HepG2 (cell line): ENCODE results near the gene ADAMTS17. TPM values are rescaled to one million over a fixed set of nuclear protein-coding genes. Genes with fewer than 3 reads are reported as not detected.

Experiments used
- ATAC-seq: fragments of 200-7000 bp; cut with Tn5 transposase; 3 replicates; pipeline ENCODE4 v1.9.1; 2020; ENCODE audit warnings: mild to moderate bottlenecking, moderate library complexity
- BruUV-seq: library from RNA; stranded (reverse); fragments of 400-500 nt; replicated peaks from 2 replicates; lab custom pipeline; 2021; lab: Mats Ljungman, UMichigan
- CTCF ChIA-PET: fragments of 300-600 bp; formaldehyde crosslinking; extraction: SDS; loops from one replicate; lab custom pipeline; 2021; ENCODE audit warnings: low total read pairs, inconsistent platforms, low intra/inter-chr PET ratio; lab: Yijun Ruan, JAX
- POLR2A ChIA-PET: fragments of 350-600 bp; sonication (Branson Sonifier 250); formaldehyde crosslinking; loops from one replicate; lab custom pipeline; 2020; ENCODE audit warnings: antibody characterized with exemption, inconsistent platforms; lab: Yijun Ruan, JAX
- DNase-seq: peaks from one replicate; pipeline ENCODE4 v3.0.0-alpha.2; 2015; ENCODE audit warnings: low spot score
- FAIRE-seq: peaks from 3 replicates; lab custom pipeline; 2011; peaks lifted over from hg19 to GRCh38; lab: Jason Lieb, UNC
- H2AFZ ChIP-seq: one replicate; pipeline ENCODE4 v1.6.1; 2011; ENCODE audit warnings: low read length, inconsistent platforms
- H3K27ac ChIP-seq: fragments of 300-600 bp; 3 replicates; pipeline ENCODE4 v1.8.0; 2011; ENCODE audit warnings: mixed run types, mild to moderate bottlenecking, mixed read lengths, low read length, inconsistent platforms; ENCODE audit not compliant: insufficient read depth; ENCODE audit errors: extremely low read length
- H3K27me3 ChIP-seq, 2 experiments: fragments of 200-600 bp in 1 of 2; 2 replicates in 1 of 2; 3 replicates in 1 of 2; pipeline versions ENCODE4 v1.6.0 to v1.8.0; 2011; ENCODE audit warnings: low read length in 2 of 2, mild to moderate bottlenecking in 2 of 2, moderate library complexity in 2 of 2, inconsistent platforms in 1 of 2; ENCODE audit not compliant: insufficient read depth in 2 of 2, control insufficient read depth in 1 of 2
- H3K36me3 ChIP-seq, 2 experiments: fragments of 200-600 bp in 1 of 2; replicated peaks in 1 of 2; 2 replicates in 1 of 2; 3 replicates in 1 of 2; pipeline versions ENCODE4 v1.5.1 to v1.8.0; 2011; ENCODE audit warnings: low read length in 2 of 2, inconsistent platforms in 1 of 2; ENCODE audit not compliant: insufficient read depth in 2 of 2, control insufficient read depth in 1 of 2
- H3K4me1 ChIP-seq: 2 replicates; pipeline ENCODE4 v1.5.1; 2012; ENCODE audit warnings: low read length, inconsistent platforms; ENCODE audit not compliant: insufficient read depth
- H3K4me2 ChIP-seq: 2 replicates; pipeline ENCODE4 v1.6.0; 2011; ENCODE audit warnings: low read depth, low read length, inconsistent platforms
- H3K4me3 ChIP-seq, 3 experiments: fragments of 200-600 bp in 1 of 3; sonication (generic), shearing (Covaris generic) in 1 of 3; replicated peaks in 1 of 3; 2 replicates each; pipeline ENCODE4 v1.5.1; 2011 to 2016; ENCODE audit warnings: low read length in 3 of 3, inconsistent platforms in 2 of 3, low read depth in 2 of 3, mild to moderate bottlenecking in 2 of 3, control low read depth in 1 of 3, mixed read lengths in 1 of 3; ENCODE audit not compliant: insufficient read depth in 1 of 3
- H3K79me2 ChIP-seq: one replicate; pipeline ENCODE4 v1.6.1; 2011; ENCODE audit warnings: low read length, inconsistent platforms; ENCODE audit not compliant: insufficient read depth
- H3K9ac ChIP-seq: 2 replicates; pipeline ENCODE4 v1.6.0; 2011; ENCODE audit warnings: mild to moderate bottlenecking, low read depth, low read length, inconsistent platforms; ENCODE audit not compliant: insufficient read depth
- H3K9me3 ChIP-seq: 2 replicates; pipeline ENCODE4 v1.5.1; 2012; ENCODE audit warnings: mild to moderate bottlenecking, low read length
- H4K20me1 ChIP-seq: 2 replicates; pipeline ENCODE4 v1.6.0; 2011; ENCODE audit warnings: inconsistent platforms, mild to moderate bottlenecking, low read length, moderate library complexity; ENCODE audit not compliant: insufficient read depth
- MNT ChIP-seq: fragments of 450-650 bp; IDR thresholded peaks from 2 replicates; pipeline ENCODE4 v1.6.1; 2016
- SOX5 ChIP-seq: IDR thresholded peaks from 2 replicates; pipeline ENCODE4 v1.6.1; 2016; ENCODE audit warnings: borderline replicate concordance
- THRA ChIP-seq: sonication (generic); formaldehyde crosslinking; IDR thresholded peaks from 2 replicates; pipeline ENCODE4 v1.4.0; 2020; ENCODE audit warnings: missing genetic modification reagents, borderline replicate concordance
- WGBS: methylation state at CpG from one replicate; pipeline ENCODE4 v1.1.6; 2017; ENCODE audit warnings: low lambda C conversion rate; 5-methylcytosine and 5-hydroxymethylcytosine counted together
- in situ Hi-C: cut with HindIII; loops from 2 replicates; pipeline ENCODE4 v1.10.0; 2017; ENCODE audit warnings: low pct_unique_long_range_greater_than_20kb; ENCODE audit not compliant: extremely low pct_ligation_motif_present
- intact Hi-C: fragments of 100-400 bp; cut with micrococcal nuclease; formaldehyde crosslinking; loops from one replicate; pipeline ENCODE4 v1.10.0; 2022; ENCODE audit not compliant: unreplicated experiment
- polyA plus RNA-seq, 8 experiments: library from polyadenylated mRNA; depleted of rRNA in 3 of 8; stranded (reverse) in 7 of 8; unstranded in 1 of 8; fragments of >200 nt; fragmentation: Illumina TruSeq in 4 of 8; extraction: Trizol in 4 of 8; gene quantifications; 2 replicates each; pipeline versions ENCODE4 v1.2.1 to v1.2.3, GENCODE V29; 2011 to 2016; ENCODE audit warnings: low read depth in 4 of 8, missing spikeins in 1 of 8, mixed read lengths in 1 of 8; ENCODE audit not compliant: insufficient read depth in 1 of 8
- total RNA-seq, 5 experiments: library from RNA; depleted of rRNA; stranded (reverse); fragments of >200 nt; fragmentation: Illumina TruSeq; extraction: Trizol; gene quantifications; 2 replicates each; pipeline ENCODE4 v1.2.3, GENCODE V29; 2016; ENCODE audit warnings: low read depth in 1 of 5

Gene ADAMTS17
- total and polyA plus RNA-seq, 2 of the 13 experiments (the other 11 are each of a cell fraction or from before 2014, with no cell fraction given) = 0.02 to 0.04 TPM

- Histone ChIP-seq H3K27me3 (peaks cover under 1 to 18% of the 10 kb centered on the region in 2 experiments; a peak in 4 of 5 replicates), H3K9me3 (no peaks in the 10 kb centered on the region), H3K79me2 (no peaks in the 10 kb centered on the region), H3K4me1 (peaks cover 13% of the 10 kb centered on the region), H3K36me3 (no peaks in the 10 kb centered on the region), H3K27ac (no peak overlapping the region), H3K4me3 (no peak overlapping the region), H3K9ac (no peak overlapping the region), H4K20me1 (no peaks in the 10 kb centered on the region), H3K4me2 (no peak overlapping the region), H2AFZ (no peak overlapping the region)
- FAIRE-seq (no peak), DNase-seq (no peak), ATAC-seq (no peak)
- intact Hi-C loops (no loop called here), in situ Hi-C loops (loop anchor here (10.0 to 25.0 kb wide), 3 partner anchors 47 to 1075 kb away; partner anchors contain the start of gene LRRC28)
- ChIA-PET CTCF (no interaction called here), POLR2A (no interaction called here)
- no TSS peak for BruUV-seq
- 62% methylated on average over 13 of the region's 17 CpGs for WGBS
- TF ChIP-seq THRA (CRISPR knock-in tag) = no peak
- peak; percentile 50; the same call in 1 of the 2 replicates for TF ChIP-seq MNT
- no peak for TF ChIP-seq SOX5
These were observed 4.4 kb downstream of the ADAMTS17 start for GRCh38 chr15:100337096-100338044.
